ENCODE measurements around the gene CCDC87.

The CCDC87 gene

DNA sequence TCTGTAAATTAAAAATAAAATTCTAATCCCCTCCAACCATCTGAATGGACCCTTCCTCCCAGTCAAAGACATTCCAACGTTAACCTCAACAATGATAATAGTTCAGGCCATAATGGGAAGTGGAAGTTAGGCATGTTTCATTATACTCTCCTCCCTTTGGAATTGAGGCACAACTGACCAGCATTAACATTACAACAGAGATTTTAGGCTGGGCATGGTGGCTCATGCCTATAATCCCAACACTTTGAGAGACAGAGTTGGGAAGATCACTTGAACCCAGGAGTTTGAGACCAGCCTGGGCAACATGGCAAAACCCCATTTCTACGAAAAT, 22.0 kb downstream of the CCDC87 start:
- DNase-seq, result no peak

- no peak for DNase-seq
Measured at GRCh38 chr11:66570079-66570849, 22.6 kb downstream of the CCDC87 start.

GRCh38 chr11:66569076-66569475, 23.8 kb downstream of the CCDC87 start:
- DNase-seq, result no peak

DNA sequence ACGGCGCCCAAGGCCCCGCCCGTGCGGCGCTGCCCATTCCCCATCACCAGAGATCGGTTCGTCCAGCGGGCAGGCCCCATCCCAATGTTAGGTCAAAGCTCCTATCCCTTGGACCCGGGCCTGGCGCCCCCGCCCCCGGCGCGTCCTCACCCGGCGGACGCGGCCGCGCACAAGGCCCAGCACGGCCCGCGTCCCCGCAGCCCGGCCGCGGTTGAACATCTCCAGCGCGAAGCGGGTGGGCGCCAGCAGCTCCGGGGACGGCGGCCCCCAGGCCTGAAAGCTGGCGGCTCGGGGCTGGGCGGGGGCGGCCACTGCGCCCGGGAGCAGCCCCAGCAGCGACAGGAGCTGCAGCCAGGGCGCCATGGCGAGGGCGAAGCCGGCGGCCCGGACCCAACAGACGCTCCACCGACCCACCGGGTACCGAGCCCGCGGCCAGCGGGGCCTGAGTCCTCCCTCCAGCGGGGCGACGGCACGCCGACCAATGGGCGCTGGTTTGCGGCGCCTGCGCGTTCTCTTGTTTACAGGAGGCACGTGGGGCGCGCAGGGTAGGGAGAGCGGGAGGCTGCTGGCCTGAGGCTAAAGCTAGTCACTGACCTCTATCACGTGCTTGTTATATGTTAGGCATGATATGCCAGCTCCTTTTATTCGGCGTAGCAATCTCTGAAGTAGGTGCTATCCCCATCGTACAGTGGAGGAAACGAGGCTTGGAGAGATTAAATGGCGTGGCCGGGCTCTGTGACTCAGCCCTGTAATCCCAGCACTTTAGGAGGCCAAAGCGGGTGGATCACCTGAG, 24.5 kb downstream of the CCDC87 start, which contains the start of gene CTSF:
CTSF (minus strand) TSS at position 483 of the 793 bp plus-strand sequence; CDS start at position 363, 120 bp downstream.
- peak; percentile 84 for DNase-seq

GRCh38 chr11:66567787-66568123, 25.1 kb downstream of the CCDC87 start:
- DNase-seq, result no peak

DNA sequence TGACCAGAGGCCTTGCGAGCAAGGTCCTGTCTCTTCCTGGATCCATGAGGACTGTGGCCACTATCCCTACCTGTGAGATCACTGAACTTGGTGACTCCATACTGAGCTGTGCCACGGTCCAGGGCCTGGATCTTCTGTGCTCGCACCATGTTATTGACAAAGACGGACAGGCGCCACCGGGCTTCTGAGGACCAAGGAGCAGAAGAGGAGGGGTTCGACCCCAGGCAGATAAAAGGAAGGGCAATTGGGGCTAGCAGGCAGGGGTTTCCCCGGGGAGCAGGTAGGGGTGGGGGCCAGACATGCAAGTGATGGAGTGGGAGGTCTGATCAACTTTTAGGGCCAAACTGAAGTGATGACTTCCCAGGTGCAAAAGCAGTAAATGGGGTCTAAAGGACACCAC, 26.6 kb downstream of the CCDC87 start:
- DNase-seq, result no peak

GRCh38 chr11:66564984-66565383, 27.9 kb downstream of the CCDC87 start:
- no peak for DNase-seq

GRCh38 chr11:66564538-66564937, 28.3 kb downstream of the CCDC87 start:
- no peak for DNase-seq

GRCh38 chr11:66563832-66564231, 29.0 kb downstream of the CCDC87 start:
- no peak for DNase-seq

DNA sequence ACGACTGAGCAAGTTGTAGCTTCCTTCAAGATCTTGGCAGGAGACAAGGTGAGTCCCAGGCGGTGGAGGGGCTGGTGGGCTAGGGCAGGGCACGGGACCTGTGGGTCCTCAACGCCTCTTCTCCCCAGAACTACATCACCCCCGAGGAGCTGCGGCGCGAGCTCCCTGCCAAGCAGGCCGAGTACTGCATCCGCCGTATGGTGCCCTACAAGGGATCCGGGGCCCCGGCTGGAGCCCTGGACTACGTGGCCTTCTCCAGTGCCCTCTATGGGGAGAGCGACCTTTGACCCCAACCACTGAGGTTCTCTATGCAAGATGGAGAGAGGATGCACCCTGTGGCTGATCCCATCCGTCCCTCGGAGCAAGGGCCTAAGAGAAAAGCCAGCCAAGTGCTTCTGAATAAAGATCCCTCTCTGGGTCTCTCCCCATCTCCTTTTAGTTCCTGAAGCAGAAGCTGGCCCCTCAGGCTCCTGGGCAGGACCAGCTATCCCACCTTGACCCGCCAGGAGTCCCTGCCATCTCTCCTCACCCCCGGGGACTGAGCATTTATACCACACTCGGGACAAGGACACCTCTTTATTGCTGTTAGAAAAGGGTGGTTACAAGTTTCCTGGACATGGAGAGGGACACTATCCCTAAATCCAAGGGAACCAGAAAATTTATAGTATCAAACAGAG, 29.8 kb downstream of the CCDC87 start:
- no peak for DNase-seq

DNA sequence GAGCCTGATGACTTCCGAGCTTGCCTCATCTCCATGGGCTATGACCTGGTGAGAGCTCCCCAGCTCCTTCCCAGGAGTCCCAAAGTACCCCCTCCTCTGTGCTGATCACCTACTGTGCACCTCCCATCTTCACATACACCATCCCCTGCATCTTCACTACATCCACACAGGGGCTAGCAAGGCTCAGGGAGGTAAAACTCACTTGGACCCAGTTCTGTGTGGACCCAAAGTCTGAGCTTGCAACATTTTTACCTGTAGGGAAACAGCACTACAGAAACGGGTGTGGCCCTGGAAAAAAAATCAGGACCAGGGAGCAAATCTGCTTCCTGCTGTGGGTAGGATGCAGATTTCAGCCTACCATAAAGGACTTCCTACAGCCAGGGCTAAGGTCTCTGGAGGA, 30.6 kb downstream of the CCDC87 start:
- no peak for DNase-seq

GRCh38 chr11:66561975-66562248, 31.0 kb downstream of the CCDC87 start:
- DNase-seq, result no peak

GRCh38 chr11:66561178-66561974, 31.5 kb downstream of the CCDC87 start:
- no peak for DNase-seq

GRCh38 chr11:66559866-66560676, 32.8 kb downstream of the CCDC87 start:
- no peak for DNase-seq

GRCh38 chr11:66559142-66559865, 33.6 kb downstream of the CCDC87 start:
- no peak for DNase-seq

DNA sequence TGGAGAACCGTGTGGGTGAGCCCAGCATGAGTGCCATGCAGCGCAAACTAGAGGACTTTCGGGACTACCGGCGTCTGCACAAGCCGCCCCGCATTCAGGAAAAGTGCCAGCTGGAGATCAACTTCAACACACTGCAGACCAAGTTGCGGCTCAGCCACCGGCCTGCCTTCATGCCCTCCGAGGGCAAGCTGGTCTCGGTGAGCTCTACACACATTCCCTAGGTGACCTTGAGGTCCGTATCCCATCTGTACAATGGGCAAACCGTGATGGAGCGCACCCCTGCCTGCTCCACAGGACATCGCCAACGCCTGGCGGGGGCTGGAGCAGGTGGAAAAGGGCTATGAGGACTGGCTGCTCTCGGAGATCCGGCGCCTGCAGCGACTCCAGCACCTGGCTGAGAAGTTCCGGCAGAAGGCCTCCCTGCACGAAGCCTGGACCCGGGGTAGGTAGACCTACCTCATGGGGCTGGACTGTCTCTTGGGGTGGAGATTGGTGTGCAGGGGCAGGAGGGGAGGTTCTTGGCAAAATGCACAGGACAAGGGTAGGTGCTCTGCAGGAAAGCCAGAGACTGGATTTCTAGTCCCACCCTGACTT, 35.0 kb downstream of the CCDC87 start:
- no peak for DNase-seq

GRCh38 chr11:66556086-66556485, 36.8 kb downstream of the CCDC87 start:
- DNase-seq, result no peak

GRCh38 chr11:66555416-66555815, 37.4 kb downstream of the CCDC87 start:
- no peak for DNase-seq

- no peak for DNase-seq
Measured at GRCh38 chr11:66554602-66555001, 38.3 kb downstream of the CCDC87 start.

- no peak for DNase-seq
Measured at GRCh38 chr11:66550887-66551286, 42.0 kb downstream of the CCDC87 start.

DNA sequence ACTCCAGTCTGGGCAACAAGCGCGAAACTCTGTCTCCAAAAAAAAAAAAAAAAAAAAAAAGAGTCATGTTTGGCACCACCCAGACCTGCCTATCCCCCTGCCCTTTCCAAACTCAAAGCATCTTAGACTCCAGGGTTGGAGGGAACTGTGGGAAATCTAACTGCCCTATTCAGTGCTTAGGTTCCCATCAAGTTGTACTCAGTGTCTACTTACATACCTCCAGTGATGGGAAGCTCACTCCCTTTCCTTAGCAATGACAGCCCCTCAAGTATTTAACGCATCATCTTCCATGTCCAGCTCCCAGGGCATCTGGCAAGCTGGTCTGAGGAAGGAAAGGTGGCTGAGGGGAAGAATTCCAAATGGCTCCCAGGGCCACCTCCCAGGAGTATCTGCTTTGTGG, 43.2 kb downstream of the CCDC87 start:
- no peak for DNase-seq

Measured in right hindlimb (tissue), 1 donor.